ENCODE results near the gene P2RX2. TPM values are rescaled to one million over a fixed set of nuclear protein-coding genes. Genes with fewer than 3 reads are reported as not detected.
A peak's percentile ranks its signal among the peaks of the same experiment; 100 is the strongest.

Gene P2RX2
- total RNA-seq: 1 to 10 TPM in 3 of 4 donors, under 1 TPM in 1; 0.47 to 3.9 (median 3.3) TPM

- TF ChIP-seq POLR2A (IDR thresholded peaks at IDR 0.05) (no peak), EP300 (IDR thresholded peaks at IDR 0.05) (no peak), CTCF (IDR thresholded peaks at IDR 0.05) (no peak), POLR2AphosphoS5 (IDR thresholded peaks at IDR 0.05) (no peak)
- Histone ChIP-seq H3K4me3 (peak within 1 kb of the TSS in 1 of 2 donors; percentile 44), H3K9me3 (peaks cover 0 to 17% (median 0%) of the 10 kb centered on the region in 3 donors), H3K4me1 (peaks cover 0 to 50% (median 9%) of the 10 kb centered on the region in 3 donors), H3K36me3 (peaks cover 0 to 4% of the 10 kb centered on the region in 2 donors), H3K27ac (peak within 1 kb of the TSS in 3 of 4 donors; percentile 44 to 71 (median 57)), H3K27me3 (peaks cover 66% of the 10 kb centered on the region)
- no peak for ATAC-seq
- no CpG with 5 or more reads among the region's 49 CpGs for WGBS, 2 donors (ENCODE audit: low coverage in 1 of 2)
These were observed at the start of gene P2RX2 for GRCh38 chr12:132618683-132619043. Gene P2RX2 (plus strand): TSS chr12:132618776. CDS start chr12:132618817, 41 bp downstream.

GRCh38 chr12:132568826-132569480 is 49.6 kb upstream of the P2RX2 start:
- H3K9me3 ChIP-seq: no peaks in the 10 kb centered on the region
- no peak for ATAC-seq
- peaks cover 0 to 89% of the 10 kb centered on the region in 2 donors for H3K36me3 ChIP-seq
- H3K27ac ChIP-seq: no peak overlapping the region
- H3K4me3 ChIP-seq: no peak overlapping the region
- WGBS, 2 donors (ENCODE audit: low coverage in 1 of 2): 80 to 100% methylated on average over 1 of the region's 17 CpGs
- no peaks in the 10 kb centered on the region for H3K4me1 ChIP-seq
- no peaks in the 10 kb centered on the region for H3K27me3 ChIP-seq
- TF ChIP-seq CTCF (IDR thresholded peaks at IDR 0.05) (no peak), EP300 (IDR thresholded peaks at IDR 0.05) (no peak), POLR2AphosphoS5 (IDR thresholded peaks at IDR 0.05) (no peak), POLR2A (IDR thresholded peaks at IDR 0.05) (no peak)

GRCh38 chr12:132569856-132570480 is 48.6 kb upstream of the P2RX2 start:
- H3K27ac ChIP-seq: no peak overlapping the region
- H3K9me3 ChIP-seq: no peaks in the 10 kb centered on the region
- H3K27me3 ChIP-seq: no peaks in the 10 kb centered on the region
- TF ChIP-seq POLR2AphosphoS5 (IDR thresholded peaks at IDR 0.05): no peak
- TF ChIP-seq CTCF (IDR thresholded peaks at IDR 0.05): no peak
- TF ChIP-seq EP300 (IDR thresholded peaks at IDR 0.05): no peak
- TF ChIP-seq POLR2A (IDR thresholded peaks at IDR 0.05): no peak
- ATAC-seq: no peak
- WGBS, 2 donors (ENCODE audit: low coverage in 1 of 2): 90% methylated on average over 4 of the region's 55 CpGs; no CpG with 5 or more reads in 1 of the 2 donors
- no peak overlapping the region for H3K4me3 ChIP-seq
- H3K4me1 ChIP-seq: no peaks in the 10 kb centered on the region
- H3K36me3 ChIP-seq: peaks cover 0 to 97% of the 10 kb centered on the region in 2 donors

- no peak for ATAC-seq
- Histone ChIP-seq H3K4me1 (no peaks in the 10 kb centered on the region), H3K27me3 (no peaks in the 10 kb centered on the region), H3K9me3 (no peaks in the 10 kb centered on the region), H3K27ac (no peak overlapping the region), H3K4me3 (no peak overlapping the region), H3K36me3 (peaks cover 0 to 97% of the 10 kb centered on the region in 2 donors)
- 78% methylated on average over 5 of the region's 26 CpGs; no CpG with 5 or more reads in 1 of the 2 donors for WGBS, 2 donors (ENCODE audit: low coverage in 1 of 2)
- no peak for TF ChIP-seq POLR2AphosphoS5 (IDR thresholded peaks at IDR 0.05)
- TF ChIP-seq CTCF (IDR thresholded peaks at IDR 0.05): no peak
- TF ChIP-seq POLR2A (IDR thresholded peaks at IDR 0.05): no peak
- no peak for TF ChIP-seq EP300 (IDR thresholded peaks at IDR 0.05)
These were observed 47.9 kb upstream of the P2RX2 start for GRCh38 chr12:132570635-132571034.
